Measurements from ENCODE around the gene ANKLE1.

ANKLE1 gene, protein sequence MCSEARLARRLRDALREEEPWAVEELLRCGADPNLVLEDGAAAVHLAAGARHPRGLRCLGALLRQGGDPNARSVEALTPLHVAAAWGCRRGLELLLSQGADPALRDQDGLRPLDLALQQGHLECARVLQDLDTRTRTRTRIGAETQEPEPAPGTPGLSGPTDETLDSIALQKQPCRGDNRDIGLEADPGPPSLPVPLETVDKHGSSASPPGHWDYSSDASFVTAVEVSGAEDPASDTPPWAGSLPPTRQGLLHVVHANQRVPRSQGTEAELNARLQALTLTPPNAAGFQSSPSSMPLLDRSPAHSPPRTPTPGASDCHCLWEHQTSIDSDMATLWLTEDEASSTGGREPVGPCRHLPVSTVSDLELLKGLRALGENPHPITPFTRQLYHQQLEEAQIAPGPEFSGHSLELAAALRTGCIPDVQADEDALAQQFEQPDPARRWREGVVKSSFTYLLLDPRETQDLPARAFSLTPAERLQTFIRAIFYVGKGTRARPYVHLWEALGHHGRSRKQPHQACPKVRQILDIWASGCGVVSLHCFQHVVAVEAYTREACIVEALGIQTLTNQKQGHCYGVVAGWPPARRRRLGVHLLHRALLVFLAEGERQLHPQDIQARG

DNA sequence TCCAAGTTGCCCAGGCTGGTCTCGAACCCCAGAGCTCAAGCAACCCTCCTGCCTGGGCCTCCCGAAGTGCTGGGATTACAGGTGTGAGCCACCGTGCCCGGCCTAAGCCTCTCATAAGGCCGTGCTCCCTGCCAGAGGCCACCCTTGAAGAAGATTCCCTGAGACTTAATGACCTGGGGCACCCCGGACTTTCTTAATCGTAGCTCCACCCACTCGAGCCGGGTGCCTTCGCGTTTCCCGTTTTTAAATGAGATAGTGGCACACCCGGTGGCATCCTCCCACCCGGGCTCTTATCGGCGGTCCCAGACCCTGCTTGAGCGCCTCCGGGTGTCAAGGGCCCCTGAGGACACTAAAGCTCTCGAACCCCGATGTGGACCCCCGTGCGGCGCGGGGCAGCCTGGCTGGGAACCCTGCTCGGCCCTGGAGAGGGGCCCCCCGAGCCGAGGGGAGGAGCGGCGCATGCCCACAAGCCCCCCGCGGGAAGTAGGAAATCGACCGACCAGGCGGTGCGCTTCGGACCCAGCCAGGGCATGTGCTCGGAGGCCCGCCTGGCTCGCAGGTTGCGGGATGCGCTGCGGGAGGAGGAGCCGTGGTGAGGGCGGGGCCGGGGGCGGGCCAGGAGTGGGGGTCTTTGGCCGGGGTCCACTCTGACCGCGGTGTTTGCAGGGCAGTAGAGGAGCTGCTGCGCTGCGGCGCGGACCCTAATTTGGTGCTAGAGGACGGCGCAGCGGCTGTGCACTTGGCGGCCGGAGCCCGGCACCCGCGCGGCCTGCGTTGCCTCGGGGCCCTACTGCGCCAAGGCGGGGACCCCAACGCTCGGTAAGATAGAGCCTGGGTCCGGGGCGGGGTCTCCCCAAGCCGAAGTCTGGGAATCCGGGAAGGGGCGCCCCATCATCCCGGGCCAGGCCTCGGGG is at the start of gene ANKLE1:
ANKLE1 (plus strand) TSS at position 511 of the 914 bp plus-strand sequence; CDS start at position 531, 20 bp downstream.
- DNase-seq (ENCODE audit: extremely low spot score): peak; percentile 81
- ChIA-PET POLR2A (interaction anchor here (0.6 to 1.1 kb wide), 4 partner anchors 11 to 27 kb away, joined by 3 to 5 read pairs (median 4); partner anchors contain the start of gene DDA1), CTCF (interaction anchor here (0.7 to 5.7 kb wide), 24 partner anchors 9 to 567 kb away, joined by 3 to 54 read pairs (median 4); partner anchors contain the start of genes ABHD8, BABAM1, MRPL34 and USHBP1)
- TF ChIP-seq, protein P1, sequence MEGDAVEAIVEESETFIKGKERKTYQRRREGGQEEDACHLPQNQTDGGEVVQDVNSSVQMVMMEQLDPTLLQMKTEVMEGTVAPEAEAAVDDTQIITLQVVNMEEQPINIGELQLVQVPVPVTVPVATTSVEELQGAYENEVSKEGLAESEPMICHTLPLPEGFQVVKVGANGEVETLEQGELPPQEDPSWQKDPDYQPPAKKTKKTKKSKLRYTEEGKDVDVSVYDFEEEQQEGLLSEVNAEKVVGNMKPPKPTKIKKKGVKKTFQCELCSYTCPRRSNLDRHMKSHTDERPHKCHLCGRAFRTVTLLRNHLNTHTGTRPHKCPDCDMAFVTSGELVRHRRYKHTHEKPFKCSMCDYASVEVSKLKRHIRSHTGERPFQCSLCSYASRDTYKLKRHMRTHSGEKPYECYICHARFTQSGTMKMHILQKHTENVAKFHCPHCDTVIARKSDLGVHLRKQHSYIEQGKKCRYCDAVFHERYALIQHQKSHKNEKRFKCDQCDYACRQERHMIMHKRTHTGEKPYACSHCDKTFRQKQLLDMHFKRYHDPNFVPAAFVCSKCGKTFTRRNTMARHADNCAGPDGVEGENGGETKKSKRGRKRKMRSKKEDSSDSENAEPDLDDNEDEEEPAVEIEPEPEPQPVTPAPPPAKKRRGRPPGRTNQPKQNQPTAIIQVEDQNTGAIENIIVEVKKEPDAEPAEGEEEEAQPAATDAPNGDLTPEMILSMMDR (IDR thresholded peaks at IDR 0.05; ENCODE audit: control extremely low read depth, extremely low read depth, low read depth, missing control alignments): no peak

DNA sequence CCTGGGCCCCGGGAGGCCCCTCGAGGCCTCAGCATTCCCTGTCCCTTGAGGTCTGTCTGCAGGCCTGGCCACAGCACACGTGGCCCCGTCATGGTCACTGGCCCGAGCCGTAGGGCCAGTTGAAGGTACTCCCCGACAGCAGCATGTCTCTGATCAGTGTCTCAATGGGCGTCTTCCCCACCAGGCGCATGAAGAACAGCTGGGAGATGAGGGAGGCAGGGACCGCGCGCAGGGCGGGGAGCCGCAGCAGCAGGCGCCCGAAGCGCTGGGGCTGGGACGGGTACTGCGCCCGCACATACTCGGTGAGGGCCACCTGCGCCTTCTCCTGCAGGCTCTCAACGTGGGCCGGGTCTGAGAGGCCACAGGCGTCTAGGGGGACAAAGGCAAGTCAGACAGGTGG is 49.4 kb upstream of the ANKLE1 start:
- no peak for DNase-seq (ENCODE audit: extremely low spot score)
- ChIA-PET CTCF (interaction anchor here (0.8 kb wide), 1 partner anchor 28 kb away, joined by 3 read pairs; no protein-coding TSS in a partner anchor), POLR2A (no interaction called here)
- TF ChIP-seq, protein P1 (IDR thresholded peaks at IDR 0.05; ENCODE audit: control extremely low read depth, extremely low read depth, low read depth, missing control alignments): no peak

DNA sequence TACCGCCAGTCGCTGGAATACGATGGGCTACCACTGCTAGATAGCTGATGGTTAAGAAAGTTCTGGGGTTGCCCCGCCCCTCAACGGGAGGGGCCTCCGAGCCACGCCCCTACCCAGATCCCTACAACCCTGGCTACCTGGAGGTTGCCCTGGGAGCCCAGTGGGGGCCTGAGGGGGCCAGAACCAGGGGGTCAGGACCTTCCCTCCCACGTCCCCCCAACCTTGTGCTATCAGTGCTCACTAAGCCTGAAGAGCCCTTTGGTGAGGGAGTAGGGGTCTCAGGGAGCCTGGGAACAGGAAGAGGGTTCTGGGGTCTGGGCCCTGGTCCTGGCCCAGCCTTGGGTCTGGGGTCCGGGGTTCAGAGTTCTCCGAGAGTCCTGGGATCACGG is 46.8 kb upstream of the ANKLE1 start:
- CTCF ChIA-PET: interaction anchor here (0.7 to 3.6 kb wide), 25 partner anchors 8 to 575 kb away, joined by 3 to 13 read pairs (median 4); partner anchors contain the start of genes BABAM1, OCEL1 and SMIM7
- peak; percentile 81 for DNase-seq (ENCODE audit: extremely low spot score)
- TF ChIP-seq, protein P1 (IDR thresholded peaks at IDR 0.05; ENCODE audit: control extremely low read depth, extremely low read depth, low read depth, missing control alignments): no peak
- POLR2A ChIA-PET: interaction anchor here (0.6 to 2.0 kb wide), 2 partner anchors 9 to 426 kb away, joined by 3 to 5 read pairs; partner anchors contain the start of gene OCEL1

DNA sequence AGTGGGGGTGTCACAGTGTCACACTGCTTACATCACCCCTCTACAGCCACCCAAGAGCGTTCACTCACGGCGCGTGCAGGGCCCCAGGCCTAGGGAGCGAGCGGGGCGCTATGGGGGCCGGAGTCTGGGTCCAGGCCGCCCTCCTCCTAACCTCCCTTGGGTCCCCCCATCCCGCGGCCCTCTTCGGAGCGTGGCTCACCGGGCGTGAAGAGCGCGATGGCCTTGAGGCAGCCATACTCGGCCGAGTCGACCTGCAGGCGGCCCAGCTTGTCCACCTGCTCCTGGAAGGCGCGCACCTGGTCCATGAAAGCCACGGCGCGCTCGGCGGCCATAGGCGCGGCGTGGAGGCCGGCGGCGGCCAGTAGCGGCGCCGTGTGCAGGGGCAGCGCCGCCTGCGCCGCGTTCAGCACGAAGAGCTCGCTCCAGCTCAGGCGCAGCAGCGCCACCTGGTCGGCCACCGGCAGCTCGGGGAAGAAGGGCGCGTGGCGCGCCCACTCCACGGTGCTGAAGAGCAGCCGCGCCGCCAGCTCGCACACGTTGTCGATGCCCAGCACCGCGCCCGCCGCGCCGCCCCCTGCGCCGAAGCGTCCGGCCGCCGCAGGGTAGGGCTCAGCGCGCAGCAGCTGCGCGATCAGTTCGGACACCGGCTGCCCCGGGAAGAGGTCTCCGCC is 46.3 kb upstream of the ANKLE1 start:
- ChIA-PET POLR2A (interaction anchor here (0.6 to 2.0 kb wide), 2 partner anchors 9 to 78 kb away, joined by 4 to 5 read pairs; partner anchors contain the start of gene OCEL1), CTCF (interaction anchor here (0.6 to 3.6 kb wide), 27 partner anchors 9 to 183 kb away, joined by 3 to 13 read pairs (median 4); partner anchors contain the start of genes BABAM1 and OCEL1)
- DNase-seq (ENCODE audit: extremely low spot score): peak; percentile 79
- TF ChIP-seq, protein P1 (IDR thresholded peaks at IDR 0.05; ENCODE audit: control extremely low read depth, extremely low read depth, low read depth, missing control alignments): peak; percentile 88

DNA sequence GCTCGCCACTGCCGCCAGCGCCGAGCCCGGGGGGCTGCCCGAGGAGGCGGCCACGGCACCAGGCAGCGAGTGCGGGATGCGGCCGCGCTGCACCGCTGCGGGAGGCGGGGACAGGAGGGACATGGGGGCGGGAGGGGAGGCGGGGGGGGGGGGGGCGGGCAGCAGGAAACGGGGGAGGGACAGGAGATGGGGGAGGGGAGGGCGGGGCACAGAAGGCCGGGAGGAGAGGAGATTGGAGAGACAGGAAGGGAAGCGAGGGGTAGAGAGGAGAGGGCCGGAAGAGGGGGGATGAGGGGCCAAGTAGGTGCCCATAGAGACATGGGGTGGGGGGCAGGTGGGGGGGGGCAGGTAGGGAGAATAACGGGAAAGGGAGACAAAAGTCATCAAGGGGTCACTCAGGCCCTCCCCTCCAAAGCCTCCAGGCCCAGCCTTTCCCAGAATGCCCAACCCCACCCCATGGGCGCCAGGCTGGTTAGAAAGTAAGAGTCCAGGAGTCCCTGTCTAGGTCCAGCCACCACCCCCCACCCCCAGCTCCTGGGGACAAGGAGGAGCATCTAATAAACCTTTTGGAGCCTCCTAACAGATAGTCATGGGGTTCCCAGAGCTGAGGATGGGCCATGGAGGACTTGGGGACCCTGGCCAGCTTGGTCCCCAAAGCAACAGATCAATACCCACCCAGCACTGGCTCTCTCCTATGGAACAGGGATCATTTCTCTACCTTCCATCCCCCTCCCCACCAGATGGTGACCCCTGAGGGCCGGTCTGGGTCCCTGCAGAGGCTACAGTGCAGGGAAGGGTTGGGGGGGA is 45.5 kb upstream of the ANKLE1 start:
- ChIA-PET POLR2A (interaction anchor here (0.6 to 2.0 kb wide), 2 partner anchors 10 to 77 kb away, joined by 4 to 5 read pairs; partner anchors contain the start of gene OCEL1), CTCF (interaction anchor here (0.6 to 3.6 kb wide), 24 partner anchors 10 to 184 kb away, joined by 3 to 13 read pairs (median 4); partner anchors contain the start of genes BABAM1 and OCEL1)

More for the DNA sequence above, 45.5 kb upstream of the ANKLE1 start:
- TF ChIP-seq, protein P1 (IDR thresholded peaks at IDR 0.05; ENCODE audit: control extremely low read depth, extremely low read depth, low read depth, missing control alignments): no peak
- DNase-seq (ENCODE audit: extremely low spot score): no peak
